ENCODE measurements around the gene PACRGL.
"Not testable (repeated sequence)": the region's sequence is repeated elsewhere in the genome, so short reads cannot be mapped to it uniquely, and the experiment has no call there.

PACRGL gene

GRCh38 chr4:20723019-20723418 lies 22.8 kb downstream of the PACRGL start:
- DNase-seq (ENCODE audit: low read depth): peak; percentile 61
- TF ChIP-seq CTCF (conservative IDR thresholded peaks at IDR 0.05; ENCODE audit: low read depth, low read length): no peak
- no peak overlapping the region for H3K4me3 ChIP-seq (ENCODE audit: low read depth, low read length)

GRCh38 chr4:20723463-20723862 lies 23.2 kb downstream of the PACRGL start:
- H3K4me3 ChIP-seq (ENCODE audit: low read depth, low read length): no peak overlapping the region
- no peak for DNase-seq (ENCODE audit: low read depth)
- no peak for TF ChIP-seq CTCF (conservative IDR thresholded peaks at IDR 0.05; ENCODE audit: low read depth, low read length)

GRCh38 chr4:20724915-20725314 lies 24.7 kb downstream of the PACRGL start:
- no peak for DNase-seq (ENCODE audit: low read depth)
- TF ChIP-seq CTCF (conservative IDR thresholded peaks at IDR 0.05; ENCODE audit: low read depth, low read length): no peak
- no peak overlapping the region for H3K4me3 ChIP-seq (ENCODE audit: low read depth, low read length)

- DNase-seq (ENCODE audit: low read depth): no peak
- no peak overlapping the region for H3K4me3 ChIP-seq (ENCODE audit: low read depth, low read length)
- no peak for TF ChIP-seq CTCF (conservative IDR thresholded peaks at IDR 0.05; ENCODE audit: low read depth, low read length)
Observed at GRCh38 chr4:20735931-20736330, 35.7 kb downstream of the PACRGL start.

- not testable (repeated sequence) for H3K4me3 ChIP-seq (ENCODE audit: low read depth, low read length); DNase-seq (ENCODE audit: low read depth)
Observed at GRCh38 chr4:20746000-20746399, 45.7 kb downstream of the PACRGL start.

GRCh38 chr4:20752641-20753040 lies 52.4 kb downstream of the PACRGL start:
- no peak for DNase-seq (ENCODE audit: low read depth)
- TF ChIP-seq CTCF (conservative IDR thresholded peaks at IDR 0.05; ENCODE audit: low read depth, low read length): no peak
- H3K4me3 ChIP-seq (ENCODE audit: low read depth, low read length): no peak overlapping the region

GRCh38 chr4:20754036-20754435 lies 53.8 kb downstream of the PACRGL start:
- TF ChIP-seq CTCF (conservative IDR thresholded peaks at IDR 0.05; ENCODE audit: low read depth, low read length): no peak
- no peak overlapping the region for H3K4me3 ChIP-seq (ENCODE audit: low read depth, low read length)
- no peak for DNase-seq (ENCODE audit: low read depth)

- DNase-seq (ENCODE audit: low read depth): no peak
- no peak overlapping the region for H3K4me3 ChIP-seq (ENCODE audit: low read depth, low read length)
- no peak for TF ChIP-seq CTCF (conservative IDR thresholded peaks at IDR 0.05; ENCODE audit: low read depth, low read length)
Observed at GRCh38 chr4:20760053-20760452, 59.8 kb downstream of the PACRGL start.
